Measurements from ENCODE around the gene RPS3. TPM values are rescaled to one million over a fixed set of nuclear protein-coding genes. Genes with fewer than 3 reads are reported as not detected.
"Not testable (repeated sequence)": the region's sequence is repeated elsewhere in the genome, so short reads cannot be mapped to it uniquely, and the experiment has no call there.

RPS3 gene
- total RNA-seq, 2 experiments from 2014 or later, result 2,828 to 2,853 TPM

DNA sequence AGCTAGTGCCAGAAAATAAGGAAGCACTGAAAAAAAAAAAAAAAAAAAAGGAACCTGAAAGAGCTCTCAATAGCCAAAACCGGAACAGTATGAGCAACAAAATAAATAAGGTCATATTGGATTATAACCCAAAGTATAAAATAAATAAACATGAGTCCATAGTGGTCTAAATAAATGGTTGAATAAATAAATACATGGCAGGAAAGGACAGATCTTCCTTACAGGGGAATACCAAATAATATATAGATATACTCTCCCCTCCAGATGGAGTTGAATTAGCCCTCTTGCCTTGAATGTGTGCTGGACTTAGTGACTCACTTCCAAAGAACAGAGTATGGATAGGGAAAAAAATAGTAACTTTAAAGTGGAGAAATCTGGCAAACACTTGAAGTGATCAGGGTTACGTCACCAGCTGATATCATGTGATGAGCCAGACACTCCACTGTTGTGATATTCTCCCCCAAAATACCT is 33.6 kb upstream of the RPS3 start:
- peaks cover 17% of the 10 kb centered on the region for H3K4me1 Mint-ChIP-seq
- peaks cover 11% of the 10 kb centered on the region for H3K27me3 Mint-ChIP-seq
- no peak for DNase-seq
- peaks cover 3% of the 10 kb centered on the region for H3K9me3 Mint-ChIP-seq
- peaks cover 5% of the 10 kb centered on the region for H3K36me3 Mint-ChIP-seq (ENCODE audit: low read depth)
- no peak overlapping the region for H3K27ac Mint-ChIP-seq
- CTCF ChIA-PET, result interaction anchor here (0.7 kb wide), 1 partner anchor 36 kb away, joined by 4 read pairs; no protein-coding TSS in a partner anchor
- no peak overlapping the region for H3K4me3 Mint-ChIP-seq
- POLR2A ChIA-PET, result no interaction called here

DNA sequence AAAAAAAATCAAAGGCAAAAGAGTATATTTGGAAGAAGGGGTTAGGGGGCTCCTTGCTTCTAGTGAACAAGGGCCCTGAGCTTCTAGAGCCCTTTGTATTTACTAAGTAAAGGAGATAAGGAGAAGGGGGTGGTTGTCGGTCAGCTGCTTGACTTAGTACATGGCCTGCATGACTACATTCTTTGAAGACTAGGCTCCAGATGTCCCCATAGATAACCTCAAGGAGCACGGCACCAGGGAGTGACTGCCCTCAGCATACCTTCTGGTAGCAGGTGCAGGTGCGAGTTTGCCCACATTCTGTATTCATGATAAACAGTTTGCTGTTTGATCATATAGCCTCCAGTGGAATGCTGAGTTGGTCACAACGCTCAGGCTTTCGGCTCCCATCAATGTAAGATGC is 32.5 kb upstream of the RPS3 start:
- H3K36me3 Mint-ChIP-seq (ENCODE audit: low read depth); H3K27ac Mint-ChIP-seq; H3K9me3 Mint-ChIP-seq; DNase-seq; H3K4me3 Mint-ChIP-seq; CTCF ChIA-PET: not testable (repeated sequence)
- Mint-ChIP-seq H3K4me1 (peaks cover 21% of the 10 kb centered on the region), H3K27me3 (peaks cover 11% of the 10 kb centered on the region)
- POLR2A ChIA-PET, result interaction anchor here (1.0 kb wide), 1 partner anchor 27 kb away, joined by 3 read pairs; no protein-coding TSS in a partner anchor

DNA sequence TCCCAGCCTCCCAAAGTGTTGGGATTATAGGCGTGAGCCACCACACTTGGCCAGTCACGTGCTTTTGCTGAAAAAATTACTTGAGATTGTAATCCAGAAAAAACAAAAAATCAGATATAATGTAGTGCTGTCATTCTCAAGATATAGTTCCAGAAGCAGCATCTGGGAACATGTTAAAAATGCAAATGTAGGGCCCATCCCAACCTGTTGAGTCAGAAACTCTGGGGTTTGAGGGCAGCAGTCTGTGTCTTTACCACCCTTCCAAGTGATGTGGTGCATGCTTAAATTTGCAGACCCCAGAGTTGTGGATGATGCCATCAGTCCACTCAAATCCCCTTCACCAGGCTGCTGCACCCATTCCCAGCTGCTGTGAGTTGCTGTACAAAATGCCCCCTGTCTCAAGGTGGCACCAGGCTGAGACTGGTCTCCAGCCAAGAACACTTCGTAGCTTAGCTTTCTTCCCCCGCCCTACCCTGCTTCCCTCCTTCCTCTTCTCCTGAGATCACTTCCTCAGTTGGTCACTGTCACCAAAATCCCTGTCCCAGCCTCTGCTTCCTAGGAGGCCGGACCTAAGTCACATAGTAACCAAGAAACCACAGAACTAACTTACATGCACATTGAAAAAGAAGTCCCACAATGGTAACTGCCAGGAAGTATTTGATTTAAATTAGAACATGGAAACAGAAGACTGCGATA is 29.6 kb upstream of the RPS3 start:
- peaks cover 5% of the 10 kb centered on the region for H3K36me3 Mint-ChIP-seq (ENCODE audit: low read depth)
- no peak overlapping the region for H3K27ac Mint-ChIP-seq
- no peak overlapping the region for H3K4me3 Mint-ChIP-seq
- ChIA-PET POLR2A (interaction anchor here (1.5 kb wide), 1 partner anchor 31 kb away, joined by 5 read pairs; no protein-coding TSS in a partner anchor), CTCF (interaction anchor here (0.7 to 2.4 kb wide), 9 partner anchors 13 to 94 kb away, joined by 3 to 7 read pairs (median 4); partner anchors contain the start of gene ARRB1)
- H3K4me1 Mint-ChIP-seq, result peaks cover 28% of the 10 kb centered on the region
- DNase-seq, result no peak
- H3K9me3 Mint-ChIP-seq, result peaks cover 3% of the 10 kb centered on the region
- H3K27me3 Mint-ChIP-seq, result peaks cover 3% of the 10 kb centered on the region

DNA sequence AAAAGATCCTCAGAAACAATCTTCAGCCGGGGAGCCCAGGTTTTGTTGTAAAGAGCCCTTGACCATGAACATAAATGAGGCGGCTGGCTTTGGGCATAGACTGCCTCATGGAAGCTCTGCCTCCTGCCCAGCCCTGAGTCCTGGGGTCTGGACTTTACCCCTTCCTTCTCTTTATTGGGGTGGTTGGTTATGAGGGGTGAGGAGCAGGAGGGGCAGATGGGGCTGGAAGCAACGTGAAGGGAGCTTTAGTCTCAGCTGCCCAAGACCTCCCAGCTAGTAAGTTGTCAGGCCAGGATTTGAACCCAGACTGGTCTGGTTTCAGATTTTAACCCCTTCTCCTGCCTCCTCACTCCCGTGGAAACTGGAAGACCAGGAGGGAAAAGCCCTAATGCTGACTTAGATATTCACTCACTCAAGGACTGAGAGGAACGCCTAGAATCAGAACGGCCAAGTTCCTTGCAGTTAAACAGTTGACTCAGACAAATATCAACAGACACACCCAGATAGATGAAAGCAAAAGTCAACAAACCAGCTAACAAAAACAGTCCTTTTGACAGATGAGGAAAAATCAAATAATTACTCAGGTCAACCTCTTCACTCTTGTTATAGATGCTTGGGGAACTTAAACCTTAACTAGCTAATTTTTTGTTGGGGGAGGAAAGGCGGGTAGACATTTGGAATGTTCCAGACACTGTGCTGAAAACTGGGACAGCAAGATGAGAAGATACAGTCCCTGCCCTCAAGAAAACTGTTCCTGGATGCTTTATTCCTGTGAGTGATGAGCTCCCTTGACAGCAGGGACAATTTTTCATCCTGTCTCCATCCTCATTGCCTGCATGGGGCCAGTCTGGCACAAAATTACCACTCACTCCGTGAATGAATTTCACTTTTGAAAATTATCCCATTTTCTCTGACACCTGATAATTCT is 27.1 kb upstream of the RPS3 start:
- Mint-ChIP-seq H3K27ac (no peak overlapping the region), H3K4me1 (peaks cover 28% of the 10 kb centered on the region), H3K4me3 (no peak overlapping the region), H3K9me3 (peaks cover 3% of the 10 kb centered on the region), H3K36me3 (ENCODE audit: low read depth) (peaks cover 5% of the 10 kb centered on the region), H3K27me3 (no peaks in the 10 kb centered on the region)
- DNase-seq, result no peak
- CTCF ChIA-PET, result interaction anchor here (0.6 to 2.0 kb wide), 8 partner anchors 10 to 124 kb away, joined by 3 to 9 read pairs (median 5); no protein-coding TSS in a partner anchor
- POLR2A ChIA-PET, result interaction anchor here (0.7 to 1.8 kb wide), 7 partner anchors 10 to 96 kb away, joined by 3 to 4 read pairs (median 3); partner anchors contain the start of gene ARRB1

DNA sequence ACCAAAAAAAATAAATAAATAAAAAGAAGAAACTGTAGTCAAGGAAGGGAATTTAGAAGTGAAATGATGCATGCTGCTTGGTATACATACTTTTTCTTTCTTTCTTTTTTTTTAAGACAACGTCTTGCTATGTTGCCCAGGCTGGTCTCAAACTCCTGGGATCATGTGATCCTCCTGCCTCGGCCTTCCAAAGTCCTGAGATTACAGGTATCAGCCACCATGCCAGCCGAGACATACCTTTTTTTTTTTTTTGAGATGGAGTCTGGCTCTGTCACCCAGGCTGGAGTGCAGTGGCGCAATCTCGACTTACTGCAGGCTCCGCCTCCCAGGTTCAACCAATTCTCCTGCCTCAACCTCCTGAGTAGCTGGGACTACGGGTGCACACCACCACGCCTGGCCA is 26.1 kb upstream of the RPS3 start:
- Mint-ChIP-seq H3K36me3 (ENCODE audit: low read depth) (peaks cover 5% of the 10 kb centered on the region), H3K27me3 (no peaks in the 10 kb centered on the region), H3K4me1 (peaks cover 24% of the 10 kb centered on the region), H3K27ac (no peak overlapping the region), H3K9me3 (peaks cover 3% of the 10 kb centered on the region), H3K4me3 (no peak overlapping the region)
- CTCF ChIA-PET, result interaction anchor here (1.1 to 2.0 kb wide), 5 partner anchors 11 to 93 kb away, joined by 3 to 9 read pairs (median 7); no protein-coding TSS in a partner anchor
- POLR2A ChIA-PET, result interaction anchor here (1.3 to 1.5 kb wide), 2 partner anchors 11 to 93 kb away, joined by 3 to 4 read pairs; no protein-coding TSS in a partner anchor
- DNase-seq, result no peak

DNA sequence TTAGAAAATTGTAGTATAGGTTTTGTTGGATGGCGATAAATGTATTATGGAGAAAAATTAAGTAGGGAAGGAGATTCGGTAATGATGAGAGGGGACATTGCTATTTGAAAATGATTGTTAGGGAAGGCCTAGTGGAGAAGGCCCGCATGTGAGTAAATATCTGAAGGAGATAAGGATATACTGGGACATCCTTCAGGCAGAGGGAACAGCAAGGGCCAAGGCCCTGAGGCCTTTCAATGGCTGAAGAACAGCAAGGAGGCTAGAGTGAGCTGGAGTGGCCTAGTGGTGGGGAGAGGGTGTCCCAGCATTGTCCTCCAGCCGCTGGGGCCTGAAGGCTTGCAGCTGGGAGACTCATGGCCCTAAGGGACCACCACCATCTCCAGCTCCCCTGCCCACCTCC is 24.7 kb upstream of the RPS3 start:
- peaks cover 16% of the 10 kb centered on the region for H3K4me1 Mint-ChIP-seq
- ChIA-PET CTCF (interaction anchor here (0.9 to 3.5 kb wide), 5 partner anchors 10 to 103 kb away, joined by 3 to 13 read pairs (median 4); no protein-coding TSS in a partner anchor), POLR2A (no interaction called here)
- no peaks in the 10 kb centered on the region for H3K27me3 Mint-ChIP-seq
- no peak overlapping the region for H3K27ac Mint-ChIP-seq
- H3K36me3 Mint-ChIP-seq (ENCODE audit: low read depth), result peaks cover 4% of the 10 kb centered on the region
- H3K9me3 Mint-ChIP-seq, result no peaks in the 10 kb centered on the region
- DNase-seq, result no peak
- H3K4me3 Mint-ChIP-seq, result no peak overlapping the region

DNA sequence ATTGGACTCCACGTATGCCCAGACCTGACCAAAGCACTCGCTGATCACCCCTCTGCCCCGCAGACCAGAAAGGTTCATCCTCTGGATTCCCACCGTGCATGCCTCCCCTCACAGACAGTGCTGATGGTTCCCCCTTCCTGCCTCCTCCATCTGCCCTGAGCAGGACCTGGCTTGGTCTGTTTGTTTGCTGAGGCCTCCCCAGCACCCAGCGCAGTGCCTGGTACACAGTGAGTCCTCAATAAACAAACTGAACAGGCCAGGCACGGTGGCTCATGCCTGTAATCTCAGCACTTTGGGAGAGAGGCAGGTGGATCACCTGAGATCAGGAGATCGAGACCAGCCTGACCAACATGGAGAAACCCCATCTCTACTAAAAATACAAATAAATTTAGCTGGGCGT is 23.7 kb upstream of the RPS3 start:
- peaks cover 11% of the 10 kb centered on the region for H3K4me1 Mint-ChIP-seq
- no peaks in the 10 kb centered on the region for H3K9me3 Mint-ChIP-seq
- H3K27ac Mint-ChIP-seq, result no peak overlapping the region
- no peaks in the 10 kb centered on the region for H3K36me3 Mint-ChIP-seq (ENCODE audit: low read depth)
- H3K4me3 Mint-ChIP-seq, result no peak overlapping the region
- no peaks in the 10 kb centered on the region for H3K27me3 Mint-ChIP-seq
- CTCF ChIA-PET, result interaction anchor here (3.4 to 3.5 kb wide), 2 partner anchors 95 to 99 kb away, joined by 9 to 13 read pairs; no protein-coding TSS in a partner anchor
- no peak for DNase-seq
- POLR2A ChIA-PET, result no interaction called here

DNA sequence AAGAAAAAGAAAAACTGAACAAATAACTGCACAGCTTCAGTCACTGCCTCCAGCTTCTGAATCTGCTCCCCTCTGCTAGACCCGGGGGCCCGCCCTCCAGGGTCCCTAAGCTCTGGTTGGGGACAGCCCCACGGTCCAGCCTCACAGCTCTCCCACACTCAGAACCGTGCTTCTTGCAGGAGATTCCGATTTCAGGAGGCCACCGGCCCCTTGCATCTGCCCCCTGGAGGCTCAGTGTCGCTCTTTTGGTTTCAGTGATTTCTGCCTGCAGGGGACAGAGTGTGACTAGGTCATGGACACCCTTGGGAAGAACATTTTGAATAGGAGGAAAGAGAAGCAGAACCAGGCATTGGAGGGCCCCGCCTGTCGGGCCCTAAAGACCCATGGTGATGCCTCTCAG is 23.1 kb upstream of the RPS3 start:
- H3K9me3 Mint-ChIP-seq, result no peaks in the 10 kb centered on the region
- DNase-seq, result no peak
- POLR2A ChIA-PET, result no interaction called here
- H3K27me3 Mint-ChIP-seq, result no peaks in the 10 kb centered on the region
- peaks cover 11% of the 10 kb centered on the region for H3K4me1 Mint-ChIP-seq
- no peak overlapping the region for H3K4me3 Mint-ChIP-seq
- H3K27ac Mint-ChIP-seq, result no peak overlapping the region
- no peaks in the 10 kb centered on the region for H3K36me3 Mint-ChIP-seq (ENCODE audit: low read depth)
- CTCF ChIA-PET, result interaction anchor here (3.4 to 3.5 kb wide), 2 partner anchors 96 to 100 kb away, joined by 9 to 13 read pairs; no protein-coding TSS in a partner anchor

DNA sequence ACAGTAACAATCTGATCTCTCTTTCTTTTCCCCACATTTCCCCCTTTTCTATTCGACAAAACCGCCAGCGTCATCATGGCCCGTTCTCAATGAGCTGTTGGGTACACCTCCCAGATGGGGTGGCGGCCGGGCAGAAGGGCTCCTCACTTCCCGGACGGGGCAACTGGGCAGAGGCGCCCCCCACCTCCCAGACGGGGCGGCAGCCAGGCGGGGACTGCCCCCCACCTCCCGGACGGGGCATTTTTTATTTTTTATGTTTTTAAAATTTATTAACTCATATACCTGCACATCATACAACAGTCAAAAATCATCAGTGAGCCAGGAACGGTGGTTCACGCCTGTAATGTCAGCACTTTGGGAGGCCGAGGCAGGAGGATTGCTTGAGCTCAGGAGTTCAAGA is 20.5 kb upstream of the RPS3 start:
- H3K27me3 Mint-ChIP-seq; DNase-seq; H3K4me3 Mint-ChIP-seq; H3K4me1 Mint-ChIP-seq; H3K9me3 Mint-ChIP-seq; POLR2A ChIA-PET; H3K27ac Mint-ChIP-seq; H3K36me3 Mint-ChIP-seq (ENCODE audit: low read depth): not testable (repeated sequence)
- CTCF ChIA-PET, result interaction anchor here (12.7 kb wide), 1 partner anchor 100 kb away, joined by 339 read pairs; no protein-coding TSS in a partner anchor

DNA sequence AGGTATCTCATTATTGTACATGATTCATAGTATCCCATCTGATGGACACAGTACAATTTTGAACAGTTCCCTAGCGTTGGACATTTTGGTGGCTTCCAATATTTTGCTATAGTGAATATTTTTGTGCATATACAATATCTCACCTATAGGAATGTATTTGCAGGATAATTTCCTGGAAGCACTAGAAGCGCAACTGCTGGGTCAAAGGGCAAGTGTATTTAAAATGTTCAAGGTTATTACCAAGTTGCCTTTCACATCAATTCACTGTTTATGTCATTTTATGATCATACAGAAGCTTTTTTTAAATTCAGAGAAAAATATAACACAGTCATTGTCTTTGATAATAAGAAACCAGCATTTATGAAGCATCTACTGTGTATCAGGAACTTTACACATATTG is 19.1 kb upstream of the RPS3 start:
- Mint-ChIP-seq H3K36me3 (ENCODE audit: low read depth) (no peaks in the 10 kb centered on the region), H3K27me3 (no peaks in the 10 kb centered on the region), H3K4me3 (no peak overlapping the region), H3K27ac (no peak overlapping the region), H3K9me3 (no peaks in the 10 kb centered on the region), H3K4me1 (peaks cover 19% of the 10 kb centered on the region)
- POLR2A ChIA-PET, result interaction anchor here (2.8 kb wide), 1 partner anchor 104 kb away, joined by 13 read pairs; no protein-coding TSS in a partner anchor
- CTCF ChIA-PET, result interaction anchor here (12.7 kb wide), 1 partner anchor 101 kb away, joined by 339 read pairs; no protein-coding TSS in a partner anchor
- no peak for DNase-seq

DNA sequence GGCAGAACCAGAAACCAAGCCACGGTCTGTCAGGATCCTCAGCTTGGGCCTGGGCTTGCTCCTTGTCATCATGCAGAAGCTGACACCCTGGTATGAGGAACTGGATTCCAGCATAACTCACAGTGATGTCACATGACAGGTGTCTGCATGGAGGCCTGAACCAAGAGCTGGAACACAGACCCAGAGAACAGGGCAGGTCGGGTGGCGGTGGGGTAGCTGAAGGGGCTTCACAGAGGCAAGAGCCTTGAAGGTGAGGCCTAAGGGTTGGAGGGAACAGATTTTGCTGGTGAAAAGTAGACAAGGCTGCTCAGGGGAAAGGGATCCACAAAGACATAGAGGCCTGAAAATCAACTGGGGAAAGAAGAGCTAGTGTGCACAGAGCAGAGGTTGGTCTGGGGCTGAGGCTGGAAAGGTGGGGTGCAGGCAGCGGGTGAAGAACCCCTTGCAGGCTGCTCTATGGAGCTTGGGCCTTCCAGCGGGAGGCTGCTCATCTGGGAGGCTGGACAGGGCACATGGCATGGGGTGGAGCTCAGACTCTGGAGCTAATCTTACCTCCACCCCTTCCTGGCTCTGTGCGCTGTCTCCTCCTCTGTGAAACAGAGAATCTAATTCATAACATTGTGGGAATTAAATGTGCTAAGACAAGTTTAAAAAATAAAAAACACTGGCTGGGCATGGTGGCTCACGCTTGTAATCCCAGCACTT is 18.4 kb upstream of the RPS3 start:
- Mint-ChIP-seq H3K27me3 (no peaks in the 10 kb centered on the region), H3K36me3 (ENCODE audit: low read depth) (no peaks in the 10 kb centered on the region), H3K4me3 (no peak overlapping the region), H3K9me3 (no peaks in the 10 kb centered on the region), H3K4me1 (peaks cover 19% of the 10 kb centered on the region), H3K27ac (no peak overlapping the region)
- POLR2A ChIA-PET, result interaction anchor here (1.0 to 2.8 kb wide), 2 partner anchors 105 to 107 kb away, joined by 3 to 13 read pairs; no protein-coding TSS in a partner anchor
- no peak for DNase-seq
- CTCF ChIA-PET, result interaction anchor here (1.0 to 12.7 kb wide), 3 partner anchors 49 to 102 kb away, joined by 3 to 339 read pairs (median 4); no protein-coding TSS in a partner anchor

DNA sequence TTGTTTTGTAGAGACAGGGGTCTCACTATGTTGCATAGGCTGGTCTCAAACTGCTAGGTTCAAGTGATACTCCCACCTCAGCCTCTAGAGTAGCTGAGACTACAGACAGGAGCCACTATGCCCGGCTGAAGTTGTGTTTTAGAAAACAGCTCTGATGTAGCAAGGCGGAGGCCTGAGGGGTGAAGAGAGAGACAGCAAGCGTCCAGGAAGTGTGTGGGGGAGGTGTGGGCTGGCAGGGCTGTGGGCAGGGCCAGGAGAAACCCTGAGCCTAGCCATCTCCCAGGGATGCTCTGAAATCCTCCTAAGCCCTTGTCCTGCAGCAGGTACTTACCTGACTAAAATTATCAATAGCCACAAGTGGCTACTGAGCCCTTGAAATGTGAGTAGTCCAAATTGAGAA is 16.1 kb upstream of the RPS3 start:
- POLR2A ChIA-PET, result interaction anchor here (0.8 to 3.4 kb wide), 8 partner anchors 17 to 107 kb away, joined by 3 to 13 read pairs (median 4); no protein-coding TSS in a partner anchor

More for the DNA sequence above, 16.1 kb upstream of the RPS3 start:
- Mint-ChIP-seq H3K4me1 (peaks cover 19% of the 10 kb centered on the region), H3K36me3 (ENCODE audit: low read depth) (no peaks in the 10 kb centered on the region), H3K27me3 (peaks cover 1% of the 10 kb centered on the region), H3K4me3 (no peak overlapping the region), H3K9me3 (no peaks in the 10 kb centered on the region), H3K27ac (peak overlapping the region; percentile 58)
- DNase-seq, result peak; percentile 52
- CTCF ChIA-PET, result interaction anchor here (0.9 to 12.7 kb wide), 11 partner anchors 11 to 243 kb away, joined by 3 to 339 read pairs (median 6); no protein-coding TSS in a partner anchor

All from activated CD4-positive, alpha-beta memory T cell treated with anti-CD3 and anti-CD28 coated beads, Interleukin-2, amount 10 ng/mL, durations not matched to agents 7 days and 5 days (primary cell).